T-helper 2 cell treated with Interferon-gamma antibody and Interleukin-4, amounts not matched to agents 100 ng/mL and 5 ng/mL, for 36 hours (primary cell): ENCODE results near the gene TSHZ2. TPM values are rescaled to one million over a fixed set of nuclear protein-coding genes. Genes with fewer than 3 reads are reported as not detected.
"Not testable (repeated sequence)": the region's sequence is repeated elsewhere in the genome, so short reads cannot be mapped to it uniquely, and the experiment has no call there.

Experiments
- intact Hi-C: fragments of 100-400 bp; cut with micrococcal nuclease; formaldehyde crosslinking; loops from one replicate; pipeline ENCODE4 v1.15.1; 2023
- total RNA-seq: library from RNA; stranded (reverse); gene quantifications from 2 replicates; pipeline ENCODE4 v1.2.3, GENCODE V29; 2022

The TSHZ2 gene
- total RNA-seq, 1 donor from 2014 or later: 2.5 TPM

DNA sequence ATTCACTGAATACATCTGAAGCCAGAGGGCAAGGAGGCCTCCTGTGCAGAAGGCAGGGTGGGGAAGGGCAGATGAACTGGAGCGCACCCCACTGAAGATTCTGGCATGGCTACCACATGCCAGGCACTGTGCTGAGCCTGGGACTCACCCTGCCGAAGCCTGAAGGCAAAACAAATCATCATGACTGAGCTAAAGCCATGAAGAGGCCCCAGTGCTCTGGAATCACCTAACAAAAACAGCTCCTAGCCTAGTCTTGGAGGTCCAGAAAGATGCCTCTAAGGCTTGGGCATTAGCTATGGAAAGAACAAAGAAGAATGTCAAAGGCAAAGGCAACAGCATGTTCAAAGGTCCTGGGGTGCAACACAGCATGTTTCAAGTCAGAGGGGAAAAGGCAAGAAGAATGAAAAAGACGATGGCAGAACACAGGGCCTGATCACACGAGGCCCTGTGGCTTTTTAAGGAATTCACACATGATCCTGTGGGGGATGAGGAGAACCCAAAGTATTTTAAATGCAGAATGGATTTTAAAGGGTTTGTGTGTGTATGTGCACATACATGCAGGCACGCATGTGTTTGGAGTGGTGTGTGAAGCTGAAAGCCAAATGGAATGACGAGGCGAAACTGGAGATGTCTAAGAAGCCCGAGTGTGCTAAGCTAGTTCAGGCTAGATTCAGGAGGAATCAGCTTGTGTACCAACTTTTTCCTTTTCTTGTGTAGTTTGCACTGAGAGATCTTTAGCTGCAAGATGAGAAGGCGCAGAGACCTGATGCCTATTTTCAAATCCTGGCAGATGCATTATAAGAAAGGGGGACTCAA is 360.1 kb downstream of the TSHZ2 start:
- intact Hi-C loops: no loop called here

DNA sequence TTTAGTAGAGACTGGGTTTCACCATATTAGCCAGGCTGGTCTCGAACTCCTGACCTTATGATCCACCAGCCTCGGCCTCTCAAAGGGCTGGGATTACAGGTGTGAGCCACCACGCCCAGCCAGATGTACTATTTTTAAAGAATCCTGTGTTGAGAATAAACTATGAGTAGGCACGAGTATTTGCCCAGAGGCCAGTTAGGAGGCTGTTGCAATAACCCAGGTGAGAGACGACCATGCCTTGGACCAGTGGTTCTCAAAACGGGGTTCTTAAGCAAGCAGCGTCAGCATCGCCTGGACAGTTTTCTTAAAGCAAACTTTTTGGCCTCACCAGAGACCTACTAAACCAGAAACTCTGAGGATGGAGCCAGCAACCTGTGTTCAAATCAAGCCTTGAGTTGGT is 362.7 kb downstream of the TSHZ2 start:
- intact Hi-C loops: no loop called here

DNA sequence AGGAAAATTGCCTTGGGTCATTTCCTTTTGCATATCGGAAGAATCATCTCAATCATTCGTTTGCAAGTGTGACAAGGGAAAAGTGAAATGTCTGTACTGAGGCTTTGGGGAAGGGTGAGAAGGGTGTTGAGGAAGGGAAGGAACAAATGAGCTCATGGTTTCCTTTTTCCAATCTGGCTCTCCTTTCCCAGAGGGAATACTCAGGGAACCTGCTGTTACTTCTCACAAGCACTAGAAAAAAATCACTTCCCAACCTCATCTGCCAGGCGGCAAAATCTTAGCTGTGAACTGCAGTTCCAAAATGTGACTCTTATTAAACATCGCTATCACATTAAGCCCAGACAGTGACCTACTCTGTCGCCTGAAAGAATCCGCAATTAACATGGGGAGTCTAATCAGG is 363.4 kb downstream of the TSHZ2 start:
- intact Hi-C loops: no loop called here

DNA sequence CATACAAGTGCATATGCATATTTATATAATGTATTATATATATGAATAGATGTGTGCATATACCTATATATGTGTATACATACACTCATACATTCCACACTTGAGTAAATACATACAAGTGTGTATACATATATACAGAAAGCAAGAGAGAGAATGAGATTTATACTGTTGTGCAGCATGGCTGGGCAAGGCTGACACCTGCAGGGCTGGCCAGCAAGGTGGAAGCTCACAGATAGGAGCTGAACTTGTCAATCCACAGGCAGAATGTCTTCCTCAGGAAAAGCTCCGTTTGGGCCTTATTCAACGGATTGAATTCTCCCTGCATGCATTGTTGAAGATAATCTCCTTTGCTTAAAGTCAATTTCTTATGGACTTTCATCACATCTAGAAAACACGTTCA is 364.7 kb downstream of the TSHZ2 start:
- intact Hi-C loops: no loop called here

DNA sequence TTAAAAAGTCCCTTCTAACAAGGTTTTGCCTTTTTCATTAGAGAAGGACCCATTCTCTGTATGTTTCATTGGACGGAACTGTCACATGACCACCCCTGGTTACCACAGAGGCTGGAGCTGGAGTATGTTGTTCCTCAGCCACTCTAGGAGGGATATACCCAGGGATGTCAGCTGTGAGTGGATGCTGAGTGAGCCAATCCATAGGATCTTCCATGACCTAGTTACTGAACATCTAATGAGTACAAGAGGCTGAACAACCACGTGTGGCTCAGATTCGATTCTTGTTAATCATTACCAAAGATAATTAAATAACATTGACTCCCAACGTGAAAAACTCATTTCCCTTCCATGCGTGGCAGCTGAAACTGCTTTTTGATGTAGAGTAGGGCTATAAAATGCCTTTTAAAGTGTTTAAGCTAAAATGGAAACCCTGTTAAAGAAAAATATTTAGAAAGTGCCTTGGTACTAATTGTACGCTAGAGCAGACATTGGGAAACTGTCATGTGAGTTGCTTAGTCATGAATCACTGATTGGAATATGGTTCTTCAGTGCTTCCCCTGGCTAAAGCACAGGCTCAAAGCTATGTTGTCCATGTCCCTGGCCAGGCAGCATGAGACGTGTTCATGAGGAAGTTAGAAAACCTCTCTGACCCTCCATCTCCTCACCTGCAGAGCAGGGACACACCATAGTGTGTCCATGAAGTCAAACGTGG is 365.4 kb downstream of the TSHZ2 start:
- intact Hi-C loops: no loop called here

DNA sequence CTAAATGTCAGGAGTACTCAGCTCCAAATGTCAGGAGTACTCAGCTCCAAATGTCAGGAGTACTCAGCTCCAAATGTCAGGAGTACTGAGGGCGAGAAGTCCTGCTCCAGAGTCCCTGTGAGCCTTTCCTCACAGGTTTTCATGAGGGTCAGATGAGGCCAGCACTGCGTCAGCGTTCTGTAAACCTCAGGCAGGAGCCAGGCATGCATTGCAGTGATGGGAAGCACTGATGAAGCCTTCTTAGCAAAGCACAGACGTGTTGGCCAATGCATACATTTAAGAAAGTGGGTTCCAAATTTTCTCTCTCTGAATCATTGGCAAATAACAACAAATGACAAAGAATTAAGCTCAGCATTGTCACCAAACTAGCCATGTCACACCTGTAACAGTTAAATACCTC is 366.6 kb downstream of the TSHZ2 start:
- intact Hi-C loops: no loop called here

DNA sequence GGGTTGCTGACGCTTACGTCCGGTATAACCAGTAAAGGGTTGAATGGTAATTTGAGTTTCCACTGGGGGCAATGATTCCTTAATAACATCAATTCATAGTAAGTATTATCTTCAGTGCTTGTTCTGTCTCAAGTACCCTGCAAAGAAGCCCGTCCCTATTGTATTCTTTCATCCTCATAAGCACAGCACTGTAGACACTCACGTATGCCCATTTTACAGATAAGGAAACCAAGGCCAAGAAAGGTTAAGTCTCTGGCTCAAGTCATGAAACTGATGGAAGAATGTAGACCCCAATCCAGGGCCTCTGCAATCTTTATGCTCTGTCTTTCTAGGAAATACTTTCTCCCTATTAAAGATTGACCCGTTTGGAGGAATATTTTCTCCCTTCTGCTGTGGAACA is 370.3 kb downstream of the TSHZ2 start:
- intact Hi-C loops: no loop called here

DNA sequence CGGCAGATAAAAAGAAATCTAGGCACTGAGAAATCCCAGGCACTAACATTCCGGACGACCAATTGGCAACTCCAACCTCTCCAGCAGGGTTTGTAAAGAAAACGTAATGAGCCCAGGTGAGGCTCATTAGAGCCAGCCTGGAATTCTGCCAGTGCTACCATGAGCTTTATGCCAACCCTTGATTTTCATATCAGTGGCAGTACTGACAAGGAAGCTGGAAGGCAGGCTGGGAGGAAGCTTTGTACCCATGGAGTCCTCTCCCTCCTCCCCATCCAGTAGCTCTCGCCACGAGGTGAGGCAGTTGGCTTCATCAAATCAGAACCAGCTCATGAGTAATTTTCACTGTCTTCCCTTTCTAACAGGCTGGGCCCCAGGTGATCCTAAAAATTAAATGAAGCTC is 371.3 kb downstream of the TSHZ2 start:
- intact Hi-C loops: no loop called here

DNA sequence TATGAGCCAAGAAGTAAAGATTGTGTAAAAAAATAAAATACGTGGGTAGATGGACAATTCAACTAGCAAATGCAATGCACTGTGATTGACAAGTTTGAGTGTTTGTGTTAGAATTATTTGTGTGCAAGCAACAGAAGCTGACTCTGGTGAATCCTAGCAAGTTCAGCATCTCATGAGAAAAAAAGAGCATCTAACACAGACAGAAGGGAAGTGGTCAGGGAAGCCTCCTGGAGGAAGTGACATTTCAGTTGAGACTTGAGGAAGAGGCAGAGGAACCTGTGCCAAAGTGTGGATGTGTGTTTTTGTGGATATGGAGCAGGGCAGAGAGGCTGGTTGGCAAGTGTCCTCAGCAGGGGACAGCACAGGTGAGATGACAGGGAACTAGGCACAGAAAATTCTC is 372.7 kb downstream of the TSHZ2 start:
- intact Hi-C loops: no loop called here

DNA sequence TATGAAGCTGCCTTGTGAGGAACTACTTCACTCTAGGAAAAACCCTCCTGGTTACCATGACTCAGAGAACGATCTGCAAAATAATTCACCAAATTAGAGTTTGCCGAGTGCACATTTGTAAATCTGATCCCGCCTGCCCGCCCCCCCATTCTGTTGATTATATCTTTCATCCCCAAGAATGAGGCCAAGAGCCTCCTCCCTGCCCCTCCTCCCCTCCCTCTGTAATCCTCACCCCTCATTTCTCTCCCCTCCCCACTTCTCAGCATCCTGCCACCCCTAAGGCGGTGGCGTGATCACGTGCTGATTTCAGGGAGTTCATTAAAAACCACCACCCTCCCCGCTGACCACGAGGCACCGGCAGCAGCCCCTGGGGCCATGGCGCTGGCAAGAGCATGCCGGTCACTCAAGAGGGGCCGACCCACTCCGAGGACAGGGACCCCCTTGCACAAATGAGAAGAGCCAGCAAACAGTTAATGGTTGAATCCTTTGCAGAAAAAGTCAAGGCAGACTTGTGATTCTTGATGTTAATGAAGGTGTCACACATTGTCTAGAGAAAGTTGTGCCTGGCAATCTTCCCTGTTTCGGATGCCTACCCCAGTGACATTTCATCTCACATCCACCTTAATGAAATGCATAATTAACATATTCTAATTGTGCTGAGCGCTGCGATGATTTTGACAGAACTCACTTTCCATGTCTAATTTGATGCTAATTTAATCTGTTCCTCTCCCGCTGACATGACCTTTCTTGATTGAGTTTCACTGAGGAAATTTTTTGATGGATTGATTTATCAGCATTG is 373.6 kb downstream of the TSHZ2 start:
- intact Hi-C loops: no loop called here

DNA sequence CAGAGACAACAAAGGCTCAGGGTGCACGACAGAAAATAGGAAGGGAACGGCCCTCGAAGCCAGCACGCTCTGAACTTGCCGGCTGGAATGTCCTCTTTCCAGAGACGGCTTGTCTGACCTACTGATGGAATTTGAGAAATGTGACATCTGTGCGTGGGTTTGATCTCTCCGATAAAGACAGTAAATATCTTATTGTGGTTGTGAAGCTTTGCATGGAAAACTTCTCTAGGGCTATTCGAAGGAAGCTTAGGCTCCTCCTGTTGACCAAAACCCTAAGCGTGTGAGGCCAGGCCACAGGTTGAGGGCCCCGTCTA is 374.1 kb downstream of the TSHZ2 start:
- intact Hi-C loops: no loop called here

DNA sequence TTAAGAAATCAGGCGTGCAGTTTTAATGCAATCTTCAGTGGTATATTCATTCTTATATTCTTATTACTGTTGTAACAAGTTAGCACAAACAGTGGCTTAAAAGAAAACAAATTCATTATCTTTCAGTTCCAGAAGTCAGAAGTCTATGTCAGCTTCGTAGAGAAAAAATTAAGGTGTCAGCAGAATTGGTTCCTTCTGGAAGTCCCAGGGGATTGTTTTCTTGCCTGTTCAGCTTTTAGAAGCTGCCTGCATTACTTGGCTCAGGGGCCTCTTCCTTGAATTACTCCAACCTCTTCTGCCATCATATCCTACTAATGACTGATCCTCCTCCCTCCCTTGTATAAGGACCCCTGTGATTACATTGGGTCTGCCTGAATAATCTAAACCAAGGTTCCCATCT is 377.6 kb downstream of the TSHZ2 start:
- intact Hi-C loops: no loop called here

DNA sequence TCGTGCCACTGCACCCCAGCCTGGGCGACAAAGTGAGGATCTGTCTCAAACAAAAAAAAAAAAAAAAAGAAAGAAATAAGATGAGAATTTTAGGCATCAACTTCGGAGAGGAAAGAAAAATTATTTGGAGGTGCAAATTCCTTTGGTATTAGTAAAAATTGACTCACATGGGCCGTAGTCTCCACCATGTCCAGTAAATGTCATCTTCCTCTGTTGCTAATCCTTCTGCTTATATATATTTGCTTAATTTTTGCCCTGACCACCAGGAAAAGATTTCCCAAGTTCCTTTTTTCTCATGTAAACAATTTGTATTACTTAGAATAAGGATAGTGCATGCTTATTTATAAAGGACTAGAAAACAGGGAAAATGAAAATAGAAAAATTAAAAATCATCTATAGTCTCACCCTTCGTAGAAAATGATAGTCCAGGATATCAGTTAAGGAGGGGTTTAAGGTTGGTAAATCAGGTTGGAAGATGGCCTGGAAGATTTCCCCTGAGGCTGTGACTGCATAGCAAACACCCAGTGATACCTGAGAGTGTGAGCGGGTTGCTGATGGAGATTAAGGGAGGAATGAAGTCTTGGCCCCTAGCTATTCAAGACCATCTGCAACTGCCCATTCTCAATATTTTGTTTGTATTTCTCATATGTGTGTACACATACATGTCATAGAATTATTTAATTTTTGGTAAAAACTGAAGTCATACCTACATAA is 380.7 kb downstream of the TSHZ2 start:
- intact Hi-C loops: no loop called here

DNA sequence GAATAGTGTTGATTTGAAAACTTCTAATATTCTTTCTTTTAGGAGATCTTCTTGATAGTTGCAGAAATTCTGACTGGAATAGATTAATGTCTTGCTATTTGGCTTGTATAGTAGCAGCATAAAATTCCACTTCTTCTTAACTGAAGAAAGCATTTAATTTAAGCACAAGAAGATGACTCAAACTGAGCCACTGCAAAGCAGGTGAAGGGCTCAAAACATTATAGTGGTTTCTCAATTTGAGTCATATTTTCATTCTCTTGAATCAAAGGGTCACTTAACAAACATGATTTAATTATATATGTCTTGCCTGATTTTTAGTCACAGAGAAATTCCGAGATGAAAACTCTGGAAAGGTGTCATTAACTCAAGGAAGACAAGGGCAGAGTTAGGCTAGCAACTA is 382.2 kb downstream of the TSHZ2 start:
- intact Hi-C loops: no loop called here

DNA sequence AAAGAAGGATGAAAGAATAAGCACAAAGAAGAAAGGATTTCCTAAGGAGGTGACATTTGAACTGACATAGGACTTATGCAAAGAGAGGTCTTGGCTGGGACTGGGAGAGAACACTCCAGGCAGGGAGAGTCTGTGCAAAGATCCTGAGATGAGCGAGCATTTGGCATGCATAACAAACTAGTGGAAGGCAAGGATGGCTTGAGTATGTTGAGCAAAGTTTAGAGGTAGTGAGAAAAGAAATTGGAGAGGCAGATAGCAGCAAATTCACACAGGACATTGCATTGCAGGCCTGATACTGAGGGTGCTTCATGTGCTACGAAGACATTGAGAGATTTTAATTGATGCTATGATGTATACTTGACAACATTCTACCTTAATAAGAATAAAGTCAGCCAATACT is 383.6 kb downstream of the TSHZ2 start:
- intact Hi-C loops: no loop called here

DNA sequence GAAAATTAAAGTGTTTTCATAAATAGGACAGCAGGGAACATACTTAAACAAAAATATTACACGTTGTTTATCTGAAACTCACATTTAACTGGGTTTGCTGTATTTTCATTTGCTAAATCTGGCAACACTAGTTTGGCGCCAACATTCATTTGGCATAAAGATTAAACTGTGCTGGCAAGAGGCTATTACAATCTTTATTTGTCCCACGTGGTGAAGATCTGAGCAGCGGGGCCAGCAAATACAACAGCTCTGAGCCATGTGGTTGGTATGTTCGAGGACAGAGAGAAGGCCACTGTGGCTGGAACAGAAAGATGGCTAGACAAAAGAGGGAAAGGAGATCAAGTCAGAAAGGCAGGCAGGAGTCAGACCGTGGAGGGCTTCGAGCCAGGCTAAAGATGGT is 387.3 kb downstream of the TSHZ2 start:
- intact Hi-C loops: no loop called here

DNA sequence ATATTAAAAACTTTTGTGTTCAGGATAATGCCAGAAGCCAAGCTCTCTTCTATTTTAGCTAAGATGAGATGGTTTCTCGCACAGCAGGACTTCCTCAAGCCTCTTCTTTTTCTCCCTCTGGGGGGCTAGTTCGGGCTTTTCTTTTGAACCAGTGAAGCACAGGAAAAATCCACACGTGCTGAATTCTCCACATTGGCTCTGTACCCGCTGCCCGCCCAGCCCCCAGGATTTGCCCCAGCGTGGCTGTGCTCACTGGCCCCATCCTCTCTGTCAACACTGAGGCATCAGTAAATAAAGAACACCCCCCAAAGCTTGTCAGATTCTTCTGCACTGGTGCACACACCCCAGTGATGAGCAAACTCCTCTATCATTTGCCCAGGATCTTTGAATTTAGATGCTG is 388.7 kb downstream of the TSHZ2 start:
- intact Hi-C loops: no loop called here

DNA sequence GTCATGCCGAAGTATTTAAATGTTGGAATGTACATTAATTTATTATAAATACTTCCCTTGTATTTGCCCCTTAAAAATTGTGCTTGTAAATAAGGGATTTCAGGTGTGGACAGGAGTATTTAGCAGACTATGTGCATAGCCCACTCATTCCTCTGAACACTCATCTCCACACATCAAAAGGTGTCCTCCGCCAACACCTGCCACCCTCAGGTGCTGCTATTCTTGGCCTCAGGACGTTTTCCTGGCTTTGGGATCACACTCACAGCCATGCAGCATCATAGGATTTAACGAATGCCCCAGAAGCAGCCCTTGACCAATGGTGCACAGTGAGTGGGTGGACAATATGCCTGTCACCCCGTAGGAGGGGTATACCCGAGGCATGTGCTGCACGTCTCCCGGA is 390.6 kb downstream of the TSHZ2 start:
- intact Hi-C loops: no loop called here

DNA sequence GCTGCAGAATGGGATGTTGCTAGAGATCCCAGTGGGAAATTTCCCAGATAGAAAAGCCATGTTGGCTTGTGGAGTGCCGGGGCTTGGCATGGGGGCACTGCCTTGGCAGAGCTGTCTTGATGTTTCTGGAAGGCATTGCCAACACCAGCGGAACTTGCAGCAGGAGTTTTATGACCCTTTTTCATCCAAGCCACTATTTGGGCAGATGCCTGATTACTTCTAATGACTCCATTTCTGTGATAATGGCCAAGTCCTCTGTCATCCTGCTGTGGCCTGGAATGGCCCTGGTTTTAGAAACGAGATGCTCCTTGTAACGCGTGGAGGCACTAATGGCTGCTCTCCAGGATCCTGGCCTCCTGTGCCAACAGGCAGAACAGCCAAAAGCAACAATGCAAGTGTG is 392.5 kb downstream of the TSHZ2 start:
- intact Hi-C loops: no loop called here

DNA sequence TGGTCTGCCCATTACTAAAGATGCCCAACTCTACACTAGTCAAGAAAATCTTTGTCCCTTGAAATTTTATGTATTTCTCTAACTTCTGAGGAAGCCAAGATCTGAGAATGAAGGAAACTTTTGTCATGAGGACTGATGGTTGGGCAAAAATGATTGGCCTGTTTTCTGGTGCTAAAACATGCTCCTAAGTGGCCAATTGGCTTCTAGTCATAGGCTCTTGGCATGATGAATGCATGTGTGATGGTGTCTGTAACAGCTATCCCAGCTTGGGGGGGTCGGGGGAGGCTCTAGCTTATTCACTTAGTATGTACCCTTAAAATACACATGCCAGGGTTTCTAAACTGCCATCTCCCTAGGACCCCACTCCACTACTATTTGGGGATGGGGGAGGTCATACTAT is 392.9 kb downstream of the TSHZ2 start:
- intact Hi-C loops: no loop called here

DNA sequence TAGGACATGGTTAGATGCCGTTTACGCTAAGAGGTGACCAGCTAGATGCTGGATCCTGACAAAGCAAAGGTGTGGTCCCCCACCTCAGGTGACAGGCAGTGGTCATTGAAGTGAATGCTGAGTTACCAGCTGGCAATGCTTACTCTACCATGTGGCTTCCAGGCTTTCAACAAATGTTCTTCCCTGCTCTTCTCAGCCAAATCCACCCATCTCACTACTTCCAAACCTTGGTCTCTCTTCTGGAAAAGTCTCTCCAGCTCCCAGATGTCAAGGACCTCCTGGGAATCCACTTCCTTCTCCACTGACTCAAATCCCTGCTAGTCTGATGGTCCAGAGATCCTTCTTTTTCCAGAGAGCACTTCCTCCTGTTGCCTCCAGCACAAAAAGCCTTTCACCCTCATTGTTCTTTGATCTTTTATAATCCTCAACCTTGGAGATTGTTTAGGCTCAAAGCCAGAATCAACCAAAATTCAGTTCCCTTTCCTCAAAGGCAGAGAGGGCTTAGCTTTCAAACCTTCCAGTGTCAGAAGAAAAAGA is 393.4 kb downstream of the TSHZ2 start:
- intact Hi-C loops: no loop called here

DNA sequence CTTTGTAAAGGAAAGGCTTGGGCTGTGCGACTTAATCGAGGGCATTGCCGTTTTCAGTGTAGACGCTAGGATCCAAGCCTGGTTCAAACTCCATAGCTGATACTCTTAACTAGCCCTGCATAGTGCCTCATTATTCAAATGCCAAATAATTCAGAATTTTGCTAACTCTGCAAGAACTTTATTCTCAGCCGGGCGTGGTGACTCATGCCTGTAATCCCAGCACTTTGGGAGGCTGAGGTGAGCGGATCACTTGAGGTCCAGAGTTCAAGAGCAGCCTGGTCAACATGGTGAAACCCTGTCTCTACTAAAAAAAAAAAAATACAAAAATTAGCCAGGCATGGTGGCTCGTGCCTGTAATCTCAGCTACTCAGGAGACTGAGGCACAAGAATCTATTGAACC is 394.8 kb downstream of the TSHZ2 start:
- intact Hi-C loops: not testable (repeated sequence)
